GM15510 (cell line): ENCODE data around the gene SUPT3H.

ENCODE experiments used
- POLR2A ChIP-seq: IDR thresholded peaks from 3 replicates; pipeline ENCODE4 v1.6.1; 2011; ENCODE audit warnings: borderline replicate concordance; ENCODE audit not compliant: insufficient read length; ENCODE audit errors: extremely low read depth

SUPT3H gene

GRCh38 chr6:44931385-44931784 lies 446.3 kb downstream of the SUPT3H start:
- TF ChIP-seq POLR2A, result no peak

DNA sequence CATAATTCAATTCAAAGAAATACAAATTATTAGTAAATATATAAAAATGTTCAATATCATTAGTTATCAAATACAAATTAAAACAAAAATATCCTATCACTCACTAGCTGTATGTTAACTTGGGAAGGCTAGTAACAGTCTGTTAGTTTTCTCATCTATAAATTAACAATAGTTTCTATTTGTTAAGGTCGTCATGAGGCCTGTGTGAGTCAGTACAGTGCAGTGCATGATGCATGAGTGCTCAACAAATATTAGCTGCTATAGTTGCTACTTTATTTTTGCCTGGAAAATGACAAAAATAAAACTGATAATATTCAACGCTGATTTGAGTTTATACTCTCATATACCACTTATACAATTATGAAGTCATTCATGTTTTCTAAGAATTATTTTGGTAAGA lies 451.2 kb downstream of the SUPT3H start:
- TF ChIP-seq POLR2A, result no peak

- no peak for TF ChIP-seq POLR2A
Observed at GRCh38 chr6:44925100-44925739, 452.5 kb downstream of the SUPT3H start.

- TF ChIP-seq POLR2A, result no peak
Observed at GRCh38 chr6:44923444-44923843, 454.3 kb downstream of the SUPT3H start.

DNA sequence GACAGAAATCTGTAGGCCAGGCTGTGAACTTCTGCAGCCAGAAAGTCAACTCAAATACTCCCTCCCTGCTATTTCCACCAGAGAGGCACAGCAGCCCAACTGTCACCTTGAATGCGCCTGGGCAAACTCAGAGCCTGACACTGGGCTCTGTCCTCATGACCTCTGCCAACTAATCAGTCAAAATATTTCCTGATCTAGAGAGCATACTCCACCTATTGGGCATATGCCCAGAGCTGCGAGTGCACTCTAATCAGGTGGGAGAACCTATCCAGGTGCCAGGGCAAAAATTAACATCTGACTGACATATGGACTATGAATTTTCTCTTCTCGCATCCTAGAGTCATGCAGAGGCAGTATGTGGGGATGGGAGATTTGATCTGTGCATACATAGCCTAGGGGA lies 455.9 kb downstream of the SUPT3H start:
- TF ChIP-seq POLR2A, result no peak

- no peak for TF ChIP-seq POLR2A
Observed at GRCh38 chr6:44920952-44921491, 456.7 kb downstream of the SUPT3H start.

- no peak for TF ChIP-seq POLR2A
Observed at GRCh38 chr6:44918671-44919296, 458.9 kb downstream of the SUPT3H start.

- no peak for TF ChIP-seq POLR2A
Observed at GRCh38 chr6:44917430-44917829, 460.3 kb downstream of the SUPT3H start.

DNA sequence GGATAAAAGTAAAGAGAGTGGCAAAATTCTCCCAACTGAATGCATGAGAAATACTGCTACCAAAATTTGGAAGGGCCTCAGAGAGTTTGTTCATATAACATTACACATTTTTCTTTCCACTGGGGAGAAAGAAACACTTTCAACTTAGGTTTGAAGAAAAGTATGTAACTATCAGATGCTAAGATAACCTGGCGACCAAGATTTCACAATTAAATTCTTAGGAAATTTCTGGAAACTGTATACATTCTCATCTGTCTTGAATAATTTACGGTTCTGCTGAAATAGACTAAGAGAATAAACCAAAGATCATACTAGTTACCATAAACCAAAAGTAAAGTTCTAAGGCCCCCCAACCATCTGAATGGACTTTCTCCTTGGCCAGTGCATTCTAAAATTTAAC lies 462.6 kb downstream of the SUPT3H start:
- TF ChIP-seq POLR2A, result no peak

DNA sequence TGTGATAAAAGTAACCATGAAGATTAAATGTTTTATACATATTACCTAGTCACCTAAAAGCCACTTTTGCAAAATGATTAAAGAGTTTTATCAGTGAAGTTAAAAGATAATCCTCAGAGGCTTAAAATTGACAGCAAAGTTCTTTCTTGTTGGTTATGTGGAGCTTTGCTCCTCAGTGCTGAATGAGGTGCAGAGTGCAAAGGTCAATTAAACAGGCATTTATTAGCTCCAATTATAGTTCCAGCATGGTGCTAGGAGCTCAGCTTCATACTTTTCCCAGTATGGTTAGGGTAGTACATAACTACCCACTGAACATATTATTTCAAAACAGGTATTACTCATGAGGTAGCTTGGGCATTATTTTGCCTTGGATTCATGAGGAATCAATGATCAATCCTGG lies 463.6 kb downstream of the SUPT3H start:
- no peak for TF ChIP-seq POLR2A

- TF ChIP-seq POLR2A, result no peak
Observed at GRCh38 chr6:44906761-44907160, 471.0 kb downstream of the SUPT3H start.

GRCh38 chr6:44898296-44898930 lies 479.3 kb downstream of the SUPT3H start:
- no peak for TF ChIP-seq POLR2A

DNA sequence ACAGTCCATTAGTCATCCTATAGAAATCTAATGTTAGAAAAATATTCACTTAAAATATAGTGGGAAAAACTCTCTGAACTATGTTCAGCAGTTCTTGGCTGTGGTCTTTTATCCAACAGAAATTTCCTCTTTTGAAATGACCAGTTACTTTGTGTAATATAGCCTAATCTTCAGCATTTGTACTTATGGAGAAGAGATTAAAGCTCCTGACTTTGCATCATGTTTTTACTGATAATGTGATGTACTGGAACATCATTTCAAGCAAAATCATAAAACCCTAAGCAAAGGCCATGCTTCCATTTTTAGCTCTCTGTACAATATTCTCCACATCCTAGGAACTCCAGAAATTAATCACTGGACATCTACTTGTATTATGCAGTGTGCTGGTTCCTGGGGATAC lies 480.4 kb downstream of the SUPT3H start:
- no peak for TF ChIP-seq POLR2A

- TF ChIP-seq POLR2A, result no peak
Observed at GRCh38 chr6:44896701-44897100, 481.0 kb downstream of the SUPT3H start.

DNA sequence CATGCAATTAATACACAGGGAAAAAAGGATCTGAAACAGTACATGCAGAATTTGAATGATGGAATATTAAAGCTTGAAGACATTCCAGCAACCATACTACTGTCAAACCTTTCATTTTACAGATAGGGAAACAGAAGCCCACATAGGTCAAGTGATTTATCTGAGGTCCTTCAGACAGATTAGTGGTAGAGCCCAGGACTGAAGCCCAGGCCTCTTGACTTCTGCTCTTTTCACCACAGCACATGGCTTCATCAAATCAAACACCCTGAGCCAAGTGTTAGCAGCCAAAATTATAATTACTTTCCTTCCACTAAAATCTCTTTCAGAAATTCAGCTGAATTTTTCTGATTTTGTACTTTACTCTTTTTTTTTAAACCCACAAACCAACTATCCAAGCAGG lies 485.2 kb downstream of the SUPT3H start:
- no peak for TF ChIP-seq POLR2A

DNA sequence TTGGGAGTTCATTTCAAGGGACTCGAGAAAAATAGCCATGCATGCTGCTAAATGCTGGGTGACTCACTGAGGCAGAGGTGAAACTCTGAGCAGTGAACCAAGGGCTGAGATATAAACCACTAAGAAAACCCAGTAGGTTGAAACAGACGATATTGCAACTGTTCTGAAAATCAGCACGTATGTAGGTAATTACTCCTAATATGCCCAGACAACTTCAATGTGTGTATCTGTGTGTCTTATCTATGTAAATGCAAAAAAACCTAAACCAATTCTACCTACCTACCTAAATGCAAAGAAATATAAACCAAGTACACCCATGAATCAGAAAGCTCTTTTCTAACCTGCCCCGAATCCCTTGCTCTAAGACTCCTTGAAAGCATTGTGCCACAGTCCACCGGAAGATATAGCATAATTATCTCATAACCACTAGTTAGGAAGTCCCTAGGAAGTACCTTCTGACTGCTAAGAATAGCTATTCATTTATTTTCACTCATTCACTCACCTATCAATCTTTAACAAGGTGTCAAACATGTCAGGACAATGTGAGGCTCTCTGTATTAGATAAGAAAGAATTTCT lies 508.3 kb downstream of the SUPT3H start:
- TF ChIP-seq POLR2A, result no peak

GRCh38 chr6:44868910-44869309 lies 508.8 kb downstream of the SUPT3H start:
- TF ChIP-seq POLR2A, result no peak

- no peak for TF ChIP-seq POLR2A
Observed at GRCh38 chr6:44868335-44868668, 509.4 kb downstream of the SUPT3H start.
